CD14-positive monocyte (primary cell): Measurements from ENCODE around the gene MIPEP. TPM values are rescaled to one million over a fixed set of nuclear protein-coding genes. Genes with fewer than 3 reads are reported as not detected.
A peak's percentile ranks its signal among the peaks of the same experiment; 100 is the strongest.

Experiments
- DNase-seq, 3 donors: peaks; one replicate each; pipeline ENCODE4 v3.0.0-alpha.2; 2011 to 2022
- H2AFZ ChIP-seq: 2 replicates; pipeline ENCODE4 v1.6.0; 2012; ENCODE audit warnings: mild to moderate bottlenecking, low read depth, low read length, inconsistent platforms; ENCODE audit not compliant: insufficient read depth, poor library complexity, severe bottlenecking
- H3K27ac ChIP-seq, 2 donors: 1 replicate in 1 of 2; 2 replicates in 1 of 2; pipeline ENCODE4 v1.5.1; 2012 to 2013; ENCODE audit warnings: low read length in 2 of 2, control low read depth in 1 of 2, inconsistent platforms in 1 of 2, low read depth in 1 of 2, mild to moderate bottlenecking in 1 of 2
- H3K27me3 ChIP-seq, 2 donors: one replicate each; pipeline versions ENCODE4 v1.6.0 to v1.6.1; 2011 to 2013; ENCODE audit warnings: low read length in 2 of 2; ENCODE audit not compliant: control insufficient read depth in 2 of 2, insufficient read depth in 2 of 2
- H3K36me3 ChIP-seq, 2 donors: replicated peaks in 1 of 2; 1 replicate in 1 of 2; 2 replicates in 1 of 2; pipeline versions ENCODE4 v1.5.1 to v1.6.1; 2012 to 2013; ENCODE audit warnings: low read length in 2 of 2, control low read depth in 1 of 2, inconsistent platforms in 1 of 2, mild to moderate bottlenecking in 1 of 2; ENCODE audit not compliant: insufficient read depth in 2 of 2, control insufficient read depth in 1 of 2
- H3K4me1 ChIP-seq, 2 donors: 1 replicate in 1 of 2; 2 replicates in 1 of 2; pipeline versions ENCODE4 v1.5.1 to v1.6.1; 2012 to 2013; ENCODE audit warnings: low read length in 2 of 2, control low read depth in 1 of 2, inconsistent platforms in 1 of 2, mild to moderate bottlenecking in 1 of 2, moderate library complexity in 1 of 2; ENCODE audit not compliant: insufficient read depth in 2 of 2, control insufficient read depth in 1 of 2
- H3K4me2 ChIP-seq: replicated peaks from 2 replicates; pipeline ENCODE3; 2012; ENCODE audit warnings: low read length, moderate library complexity, mild to moderate bottlenecking; ENCODE audit not compliant: poor library complexity, severe bottlenecking; ENCODE audit errors: extremely low read depth
- H3K4me3 ChIP-seq, 3 experiments: fragments of 200-600 bp in 1 of 3; sonication (generic) in 1 of 3; replicated peaks in 1 of 3; 1 replicate in 2 of 3; 2 replicates in 1 of 3; pipeline ENCODE4 v1.5.1; 2011 to 2013; ENCODE audit warnings: low read length in 3 of 3, mild to moderate bottlenecking in 3 of 3, control low read depth in 2 of 3, low read depth in 2 of 3, inconsistent platforms in 1 of 3, moderate library complexity in 1 of 3
- H3K79me2 ChIP-seq: 2 replicates; pipeline ENCODE4 v1.6.0; 2012; ENCODE audit warnings: mild to moderate bottlenecking, control low read depth, inconsistent platforms, low read length, moderate library complexity; ENCODE audit not compliant: insufficient read depth
- H3K9ac ChIP-seq: 2 replicates; pipeline ENCODE4 v1.6.0; 2017; ENCODE audit warnings: low read length, mild to moderate bottlenecking; ENCODE audit not compliant: insufficient read depth, poor library complexity, severe bottlenecking
- H3K9me3 ChIP-seq, 2 donors: replicated peaks in 1 of 2; 1 replicate in 1 of 2; 2 replicates in 1 of 2; pipeline versions ENCODE4 v1.5.1 to v1.6.1; 2012 to 2013; ENCODE audit warnings: low read length in 2 of 2, control low read depth in 1 of 2; ENCODE audit not compliant: control insufficient read depth in 1 of 2, insufficient read depth in 1 of 2
- H4K20me1 ChIP-seq: 2 replicates; pipeline ENCODE4 v1.6.0; 2012; ENCODE audit warnings: mild to moderate bottlenecking, low read length, control low read depth, moderate library complexity; ENCODE audit not compliant: insufficient read depth
- H3K27ac Mint-ChIP-seq, 7 donors: one replicate each; pipeline ENCODE4 v1.8.0; 2020; ENCODE audit warnings: mild to moderate bottlenecking in 7 of 7, mixed read lengths in 7 of 7, moderate library complexity in 6 of 7, inconsistent platforms in 2 of 7
- H3K27me3 Mint-ChIP-seq, 3 donors: one replicate each; pipeline ENCODE4 v1.8.0; 2021 to 2022; ENCODE audit warnings: low read depth in 3 of 3, mild to moderate bottlenecking in 3 of 3, mixed read lengths in 3 of 3, moderate library complexity in 3 of 3, inconsistent platforms in 1 of 3
- H3K36me3 Mint-ChIP-seq, 2 donors: one replicate each; pipeline ENCODE4 v1.8.0; 2020; ENCODE audit warnings: mixed read lengths in 2 of 2, inconsistent platforms in 1 of 2, mild to moderate bottlenecking in 1 of 2
- H3K4me1 Mint-ChIP-seq: one replicate; pipeline ENCODE4 v1.8.0; 2020; ENCODE audit warnings: mild to moderate bottlenecking, mixed read lengths
- H3K4me3 Mint-ChIP-seq, 2 donors: one replicate each; pipeline ENCODE4 v1.8.0; 2020; ENCODE audit warnings: mild to moderate bottlenecking in 2 of 2, mixed read lengths in 2 of 2, moderate library complexity in 1 of 2
- H3K9me3 Mint-ChIP-seq, 7 donors: one replicate each; pipeline ENCODE4 v1.8.0; 2020 to 2022; ENCODE audit warnings: mixed read lengths in 7 of 7, mild to moderate bottlenecking in 6 of 7, moderate library complexity in 6 of 7, inconsistent platforms in 2 of 7
- CTCF ChIP-seq: fragments of 200-600 bp; IDR thresholded peaks from one replicate; pipeline ENCODE4 v1.8.0; 2022; ENCODE audit warnings: antibody characterized with exemption, mild to moderate bottlenecking
- WGBS: methylation state at CpG from one replicate; pipeline ENCODE4 v1.1.5; 2013; ENCODE audit warnings: missing lambda C conversion rate; ENCODE audit not compliant: insufficient coverage; 5-methylcytosine and 5-hydroxymethylcytosine counted together
- intact Hi-C, 2 donors: fragments of 100-400 bp; cut with micrococcal nuclease; formaldehyde crosslinking; loops; one replicate each; pipeline versions ENCODE4 v1.15.0 to v1.15.1; 2023
- polyA plus RNA-seq, 3 donors: library from polyadenylated mRNA; depleted of rRNA in 1 of 3; unstranded in 2 of 3; stranded (reverse) in 1 of 3; fragments of 300-500 nt in 2 of 3; fragments of >200 nt in 1 of 3; fragmentation: Illumina TruSeq in 2 of 3; gene quantifications; 1 replicate in 2 of 3; 2 replicates in 1 of 3; pipeline ENCODE4 v1.2.3, GENCODE V29; 2012 to 2021

Gene MIPEP
- polyA plus RNA-seq, 3 donors: 1.2 to 9.9 (median 7.7) TPM

GRCh38 chr13:23735329-23735728, 153.9 kb downstream of the MIPEP start:
- H3K4me1 Mint-ChIP-seq: no peaks in the 10 kb centered on the region
- TF ChIP-seq CTCF: no peak
- Histone ChIP-seq H3K4me2 (no peak overlapping the region), H3K27me3 (no peaks in the 10 kb centered on the region), H3K79me2 (no peaks in the 10 kb centered on the region), H3K4me3 (no peak overlapping the region), H4K20me1 (no peaks in the 10 kb centered on the region), H3K36me3 (no peaks in the 10 kb centered on the region), H3K9me3 (no peaks in the 10 kb centered on the region), H3K27ac (no peak overlapping the region), H2AFZ (no peak overlapping the region), H3K9ac (no peak overlapping the region), H3K4me1 (no peaks in the 10 kb centered on the region)
- WGBS: no CpG with 5 or more reads among the region's 2 CpGs
- H3K27ac Mint-ChIP-seq: peak overlapping the region in 1 of 7 donors; percentile 20
- H3K4me3 Mint-ChIP-seq: no peak overlapping the region
- DNase-seq: no peak
- H3K36me3 Mint-ChIP-seq: peaks cover 0 to 2% of the 10 kb centered on the region in 2 donors
- no peaks in the 10 kb centered on the region for H3K27me3 Mint-ChIP-seq
- peaks cover 0 to 2% (median 0%) of the 10 kb centered on the region in 7 donors for H3K9me3 Mint-ChIP-seq
- intact Hi-C loops: no loop called here

DNA sequence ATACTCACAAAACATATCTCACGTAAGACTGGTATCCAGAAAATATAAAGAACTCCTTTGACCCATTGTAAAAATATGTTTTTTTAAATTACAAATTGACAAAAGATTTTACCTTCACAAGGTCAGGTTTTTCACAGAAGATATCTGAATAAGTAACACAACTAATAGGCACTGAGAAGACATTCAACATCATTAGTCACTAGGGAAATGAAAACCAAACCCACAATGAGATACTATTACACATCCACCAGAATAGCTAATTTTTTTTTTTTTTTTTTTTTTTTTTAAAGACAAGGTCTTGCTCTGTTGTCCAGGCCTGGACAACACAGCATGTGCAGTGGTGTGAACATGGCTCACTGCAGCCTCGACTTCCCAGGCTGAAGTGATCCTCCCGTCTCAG, 157.5 kb downstream of the MIPEP start:
- Histone ChIP-seq H3K27ac (no peak overlapping the region), H4K20me1 (no peaks in the 10 kb centered on the region)
- H3K4me1 Mint-ChIP-seq: no peaks in the 10 kb centered on the region

More for the DNA sequence above, 157.5 kb downstream of the MIPEP start:
- Histone ChIP-seq H3K9ac (no peak overlapping the region), H3K4me2 (no peak overlapping the region), H3K4me3 (no peak overlapping the region), H3K9me3 (no peaks in the 10 kb centered on the region), H3K4me1 (no peaks in the 10 kb centered on the region), H2AFZ (no peak overlapping the region), H3K27me3 (no peaks in the 10 kb centered on the region), H3K79me2 (no peaks in the 10 kb centered on the region), H3K36me3 (peaks cover 0 to 5% of the 10 kb centered on the region in 2 donors)
- Mint-ChIP-seq H3K9me3 (peaks cover 0 to 2% (median 0%) of the 10 kb centered on the region in 7 donors), H3K27me3 (peaks cover 0 to 3% (median 0%) of the 10 kb centered on the region in 3 donors), H3K27ac (no peak overlapping the region), H3K4me3 (no peak overlapping the region), H3K36me3 (peaks cover 5 to 7% of the 10 kb centered on the region in 2 donors)
- intact Hi-C loops: no loop called here
- no peak for TF ChIP-seq CTCF
- no peak for DNase-seq
- WGBS: 71% methylated on average over 1 of the region's 3 CpGs
